Large intestine (tissue), 3 donors: Measurements from ENCODE around the gene BTG1. TPM values are rescaled to one million over a fixed set of nuclear protein-coding genes. Genes with fewer than 3 reads are reported as not detected.

ENCODE experiments used
- DNase-seq, 2 donors: peaks; one replicate each; pipeline versions ENCODE4 v3.0.0 to v3.0.0-alpha.2; 2013
- H3K27ac ChIP-seq: one replicate; pipeline ENCODE4 v1.5.1; 2013; ENCODE audit warnings: low read length
- H3K27me3 ChIP-seq: 2 replicates; pipeline ENCODE4 v1.6.1; 2013; ENCODE audit warnings: low read length; ENCODE audit not compliant: control insufficient read depth, insufficient read depth
- H3K36me3 ChIP-seq: 2 replicates; pipeline ENCODE4 v1.6.1; 2013; ENCODE audit warnings: low read length; ENCODE audit not compliant: control insufficient read depth, insufficient read depth
- H3K4me1 ChIP-seq: one replicate; pipeline ENCODE4 v1.6.1; 2013; ENCODE audit warnings: low read length; ENCODE audit not compliant: control insufficient read depth, insufficient read depth
- H3K4me3 ChIP-seq: one replicate; pipeline ENCODE4 v1.5.1; 2013; ENCODE audit warnings: low read length
- H3K9me3 ChIP-seq: one replicate; pipeline ENCODE4 v1.6.1; 2013; ENCODE audit warnings: mild to moderate bottlenecking, low read depth, low read length, moderate library complexity; ENCODE audit not compliant: control insufficient read depth
- WGBS: methylation state at CpG from one replicate; pipeline ENCODE4 v1.1.5; 2013; ENCODE audit warnings: low lambda C conversion rate; ENCODE audit not compliant: insufficient coverage; 5-methylcytosine and 5-hydroxymethylcytosine counted together
- polyA plus RNA-seq: library from polyadenylated mRNA; unstranded; fragments of 120-200 nt; gene quantifications from one replicate; pipeline ENCODE4 v1.2.1, GENCODE V29; 2013

The BTG1 gene
- polyA plus RNA-seq, 1 donor, result 58.0 TPM

- WGBS, result 93% methylated on average over 2 of the region's 4 CpGs
- no peak overlapping the region for H3K27ac ChIP-seq
- H3K4me3 ChIP-seq, result no peak overlapping the region
- H3K9me3 ChIP-seq, result peaks cover 4% of the 10 kb centered on the region
- H3K27me3 ChIP-seq, result no peaks in the 10 kb centered on the region
- H3K36me3 ChIP-seq, result no peaks in the 10 kb centered on the region
- DNase-seq, result no peak
- H3K4me1 ChIP-seq, result no peaks in the 10 kb centered on the region
Measured at GRCh38 chr12:92122941-92123779, 22.5 kb downstream of the BTG1 start.

DNA sequence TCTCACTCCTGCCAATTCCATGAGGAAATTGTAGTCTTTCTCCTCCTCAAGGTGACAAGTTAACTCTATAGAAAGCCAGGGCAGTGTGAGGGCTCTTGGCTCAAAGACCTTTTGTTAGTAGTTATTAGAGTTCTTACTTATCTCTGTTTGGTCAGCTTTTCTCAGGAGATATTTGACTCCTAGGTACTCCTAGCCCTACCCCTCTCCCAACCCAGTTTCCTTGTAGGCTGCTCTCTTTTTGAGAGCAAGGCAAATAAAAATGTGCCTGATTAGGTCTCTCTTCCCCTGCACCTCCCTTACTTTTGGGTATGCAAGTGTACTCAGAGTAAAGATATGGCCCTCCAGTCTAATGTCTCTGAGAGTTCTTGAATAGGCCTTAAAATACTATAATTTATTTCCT, 23.8 kb downstream of the BTG1 start:
- Histone ChIP-seq H3K36me3 (no peaks in the 10 kb centered on the region), H3K27ac (no peak overlapping the region), H3K9me3 (peaks cover 4% of the 10 kb centered on the region), H3K4me3 (no peak overlapping the region), H3K27me3 (no peaks in the 10 kb centered on the region), H3K4me1 (no peaks in the 10 kb centered on the region)
- no peak for DNase-seq

DNA sequence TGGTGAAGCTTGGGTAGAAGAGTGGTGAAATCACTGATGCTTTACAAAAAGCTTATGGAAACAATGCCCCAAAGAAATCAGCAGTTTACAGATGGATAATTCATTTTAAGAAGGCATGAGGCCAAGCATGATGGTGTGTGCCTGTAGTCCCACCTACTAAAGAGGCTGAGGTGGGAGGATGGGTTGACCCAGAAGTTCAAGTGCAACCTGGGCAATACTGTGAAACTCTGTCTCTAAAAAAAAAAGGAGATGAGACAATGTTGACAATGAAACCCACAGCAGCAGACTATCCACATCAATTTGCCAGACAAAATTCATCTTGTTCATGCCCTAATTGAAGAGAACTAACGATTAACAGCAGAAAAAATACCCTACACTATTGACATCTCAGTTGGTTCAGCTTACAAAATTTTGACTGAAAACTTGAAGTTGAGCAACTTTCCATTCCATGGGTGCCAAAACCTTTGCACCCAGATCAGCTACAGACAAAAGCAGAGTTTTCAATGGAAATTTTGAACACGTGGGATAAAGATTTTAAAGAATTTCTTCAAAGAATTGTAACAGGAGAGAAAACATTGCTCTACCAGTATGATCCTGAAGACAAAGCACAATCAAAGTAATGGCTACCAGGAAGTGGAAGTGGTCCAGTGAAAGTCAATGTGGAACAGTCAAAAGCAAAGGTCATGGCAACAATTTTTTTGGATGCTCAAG, 26.7 kb downstream of the BTG1 start:
- no peaks in the 10 kb centered on the region for H3K27me3 ChIP-seq
- H3K36me3 ChIP-seq, result no peaks in the 10 kb centered on the region
- peaks cover 4% of the 10 kb centered on the region for H3K9me3 ChIP-seq
- 80% methylated on average over 1 of the region's 2 CpGs for WGBS
- no peak overlapping the region for H3K27ac ChIP-seq
- DNase-seq, result no peak
- H3K4me1 ChIP-seq, result no peaks in the 10 kb centered on the region
- no peak overlapping the region for H3K4me3 ChIP-seq

- H3K4me3 ChIP-seq, result no peak overlapping the region
- DNase-seq, result no peak
- H3K36me3 ChIP-seq, result no peaks in the 10 kb centered on the region
- no peaks in the 10 kb centered on the region for H3K4me1 ChIP-seq
- H3K9me3 ChIP-seq, result no peaks in the 10 kb centered on the region
- no CpG with 5 or more reads among the region's 2 CpGs for WGBS
- H3K27me3 ChIP-seq, result no peaks in the 10 kb centered on the region
- no peak overlapping the region for H3K27ac ChIP-seq
Measured at GRCh38 chr12:92114834-92115233, 30.8 kb downstream of the BTG1 start.

DNA sequence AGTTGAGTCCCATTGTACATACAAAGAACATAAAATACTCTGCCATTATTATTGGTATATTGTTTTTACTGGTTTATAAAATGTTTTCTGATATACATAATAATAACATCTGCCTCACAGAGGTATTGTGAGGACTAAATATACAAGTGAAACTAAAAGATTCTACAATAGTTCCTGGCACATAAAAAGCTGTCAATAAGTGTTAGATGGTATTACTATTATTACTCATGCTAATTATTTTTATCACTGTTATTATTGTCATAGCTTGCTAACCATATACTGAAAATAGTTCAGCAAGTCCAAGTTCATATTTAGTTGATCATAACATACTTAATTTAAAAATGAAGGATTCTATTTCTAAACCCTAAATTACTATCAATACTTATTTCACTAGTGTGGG, 34.4 kb downstream of the BTG1 start:
- DNase-seq, result no peak
- Histone ChIP-seq H3K9me3 (no peaks in the 10 kb centered on the region), H3K4me3 (no peak overlapping the region), H3K27ac (no peak overlapping the region), H3K4me1 (no peaks in the 10 kb centered on the region), H3K36me3 (no peaks in the 10 kb centered on the region), H3K27me3 (no peaks in the 10 kb centered on the region)

GRCh38 chr12:92110083-92110640, 35.5 kb downstream of the BTG1 start:
- WGBS, result no CpG with 5 or more reads among the region's 1 CpG
- H3K4me1 ChIP-seq, result no peaks in the 10 kb centered on the region
- H3K36me3 ChIP-seq, result no peaks in the 10 kb centered on the region
- no peak overlapping the region for H3K4me3 ChIP-seq
- H3K9me3 ChIP-seq, result no peaks in the 10 kb centered on the region
- H3K27ac ChIP-seq, result no peak overlapping the region
- no peaks in the 10 kb centered on the region for H3K27me3 ChIP-seq
- no peak for DNase-seq

DNA sequence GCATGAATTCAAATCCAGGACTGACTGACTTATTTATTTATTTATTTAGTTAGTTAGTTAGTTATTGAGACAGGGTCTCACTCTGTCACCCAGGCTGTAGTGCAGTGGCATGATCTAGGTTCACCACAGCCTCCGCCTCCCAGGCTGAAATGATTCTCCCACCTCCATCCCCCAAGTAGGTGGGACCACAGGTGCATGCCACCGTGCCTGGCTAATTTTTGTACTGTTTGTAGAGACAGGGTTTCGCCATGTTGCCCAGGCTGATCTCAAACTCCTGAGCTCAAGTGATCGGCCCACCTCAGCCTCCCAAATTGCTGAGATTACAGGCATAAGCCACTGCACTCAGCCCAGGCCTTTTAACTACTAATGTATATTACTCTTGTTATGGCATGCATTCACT, 36.0 kb downstream of the BTG1 start:
- no peaks in the 10 kb centered on the region for H3K27me3 ChIP-seq

DNA sequence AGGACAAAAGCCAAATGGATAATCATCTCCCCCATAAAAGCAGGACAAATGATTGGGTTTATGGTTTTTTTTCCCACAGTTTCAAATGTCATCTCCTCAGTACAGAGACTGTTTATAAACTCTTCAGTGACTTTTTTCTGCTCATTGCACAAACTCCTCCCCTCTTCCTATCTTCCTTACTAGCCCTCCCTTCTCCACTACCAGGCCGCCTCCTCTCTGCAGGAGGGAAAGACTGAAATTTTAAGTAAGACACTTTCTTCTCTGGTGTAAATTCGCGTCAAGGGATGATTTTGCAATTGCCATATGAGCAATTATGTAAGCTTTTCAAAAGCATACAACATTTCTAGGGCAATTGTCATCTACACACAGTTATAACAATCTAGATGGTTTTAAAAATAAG, 37.0 kb downstream of the BTG1 start:
- Histone ChIP-seq H3K27me3 (no peaks in the 10 kb centered on the region), H3K36me3 (no peaks in the 10 kb centered on the region), H3K27ac (no peak overlapping the region), H3K4me1 (no peaks in the 10 kb centered on the region), H3K4me3 (no peak overlapping the region), H3K9me3 (no peaks in the 10 kb centered on the region)
- 56% methylated on average over 1 of the region's 3 CpGs for WGBS
- no peak for DNase-seq

More for the DNA sequence above, 36.0 kb downstream of the BTG1 start:
- DNase-seq, result no peak
- H3K27ac ChIP-seq, result no peak overlapping the region
- no peak overlapping the region for H3K4me3 ChIP-seq
- WGBS, result no CpG with 5 or more reads among the region's 4 CpGs
- H3K36me3 ChIP-seq, result no peaks in the 10 kb centered on the region
- no peaks in the 10 kb centered on the region for H3K4me1 ChIP-seq
- no peaks in the 10 kb centered on the region for H3K9me3 ChIP-seq

DNA sequence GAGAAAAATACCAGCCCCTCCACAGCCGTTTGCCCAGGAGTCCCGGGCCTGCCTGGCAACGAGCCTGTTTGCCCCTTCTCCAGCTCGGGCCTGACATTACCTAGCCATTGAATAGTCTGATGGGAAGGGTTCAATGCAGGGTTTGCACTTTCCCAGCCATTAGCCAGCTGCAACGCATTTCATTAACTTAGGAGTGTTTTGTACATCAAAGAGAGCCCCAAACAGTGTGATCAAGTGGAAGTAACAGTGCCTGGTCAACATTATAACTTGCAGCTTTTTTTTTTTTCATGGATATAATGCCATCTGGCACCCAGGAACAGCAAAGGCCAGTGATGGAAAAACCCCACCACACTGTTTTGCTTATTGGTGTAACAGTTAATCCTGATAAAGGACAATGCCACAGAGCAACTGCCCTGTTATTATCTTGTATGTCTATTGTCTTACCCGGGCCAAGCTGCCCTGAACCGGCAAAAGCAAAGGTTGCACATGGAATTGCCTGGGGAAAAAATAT, 38.0 kb downstream of the BTG1 start:
- no peaks in the 10 kb centered on the region for H3K4me1 ChIP-seq
- no peaks in the 10 kb centered on the region for H3K36me3 ChIP-seq
- no peak for DNase-seq
- 0% methylated on average over 1 of the region's 7 CpGs for WGBS
- H3K4me3 ChIP-seq, result no peak overlapping the region
- no peaks in the 10 kb centered on the region for H3K9me3 ChIP-seq
- no peak overlapping the region for H3K27ac ChIP-seq
- H3K27me3 ChIP-seq, result no peaks in the 10 kb centered on the region

DNA sequence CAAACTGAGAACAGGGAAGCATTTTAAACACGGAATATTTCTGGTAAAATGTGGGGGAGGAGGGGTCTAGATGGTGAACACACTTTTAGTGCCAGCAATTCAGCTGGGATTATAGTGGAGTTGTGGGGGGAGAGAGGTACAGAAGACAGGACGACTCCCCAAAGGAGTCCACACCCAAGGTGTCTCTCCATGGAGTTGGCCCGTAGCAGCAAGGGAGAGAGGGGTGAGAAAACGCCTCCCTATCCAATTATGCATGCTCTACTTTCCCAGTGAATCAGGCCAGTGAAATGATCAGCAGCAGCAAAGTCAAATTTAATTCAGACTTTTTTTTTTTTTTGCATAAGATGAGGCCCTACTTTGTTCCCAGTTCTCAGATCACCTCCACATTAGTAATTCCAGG, 38.6 kb downstream of the BTG1 start:
- Histone ChIP-seq H3K36me3 (no peaks in the 10 kb centered on the region), H3K9me3 (no peaks in the 10 kb centered on the region), H3K27ac (no peak overlapping the region), H3K4me3 (no peak overlapping the region), H3K4me1 (no peaks in the 10 kb centered on the region), H3K27me3 (no peaks in the 10 kb centered on the region)
- no peak for DNase-seq
- no CpG with 5 or more reads among the region's 4 CpGs for WGBS
